ENCODE results near the gene CCDC97. TPM values are rescaled to one million over a fixed set of nuclear protein-coding genes. Genes with fewer than 3 reads are reported as not detected.

The CCDC97 gene
- total and polyA plus RNA-seq, 4 donors, result 13.2 to 39.9 (median 20.9) TPM

DNA sequence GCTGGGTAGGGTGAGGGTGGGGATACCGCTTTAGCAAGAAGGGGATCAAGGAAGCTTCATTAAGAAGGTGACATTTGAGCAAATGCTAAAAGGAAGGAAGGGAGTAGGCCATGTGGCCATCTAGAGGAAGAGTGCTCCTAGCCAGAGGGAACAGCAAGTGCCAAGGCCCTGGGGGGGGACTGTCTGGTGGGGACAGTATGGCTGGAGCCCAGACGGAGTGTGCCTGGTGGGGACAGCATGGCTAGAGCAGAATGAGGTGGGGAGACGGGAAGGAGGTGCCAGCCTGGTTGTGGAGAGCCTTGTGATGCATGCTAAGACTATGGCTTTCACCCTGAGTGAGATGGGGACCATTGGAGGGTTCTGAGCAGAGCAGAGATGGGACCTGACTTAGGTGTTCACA, 45.8 kb downstream of the CCDC97 start:
- 54 to 65% methylated on average over 3 of the region's 3 CpGs for WGBS, 2 donors
- Histone ChIP-seq H3K27ac (ENCODE audit: low read depth in 1 of 2, low read length in 1 of 2) (no peak overlapping the region), H3K9me3 (ENCODE audit: control insufficient read depth in 4 of 4, insufficient read depth in 3 of 4, low read length in 3 of 4) (peaks cover 0 to 2% (median 0%) of the 10 kb centered on the region in 4 donors), H3K9ac (ENCODE audit: insufficient read depth in 1 of 2, low read length in 2 of 2) (no peak overlapping the region), H3K4me1 (ENCODE audit: control insufficient read depth in 5 of 5, insufficient read depth in 5 of 5, low read length in 5 of 5) (peaks cover 0 to 32% (median 8%) of the 10 kb centered on the region in 5 donors), H3K4me3 (no peak overlapping the region), H3K36me3 (ENCODE audit: control insufficient read depth in 4 of 4, insufficient read depth in 4 of 4, low read length in 4 of 4) (no peaks in the 10 kb centered on the region), H3K27me3 (ENCODE audit: control insufficient read depth in 3 of 3, insufficient read depth in 3 of 3, low read length in 2 of 3) (peaks cover 0 to 11% (median 0%) of the 10 kb centered on the region in 3 donors)
- TF ChIP-seq, protein P1, sequence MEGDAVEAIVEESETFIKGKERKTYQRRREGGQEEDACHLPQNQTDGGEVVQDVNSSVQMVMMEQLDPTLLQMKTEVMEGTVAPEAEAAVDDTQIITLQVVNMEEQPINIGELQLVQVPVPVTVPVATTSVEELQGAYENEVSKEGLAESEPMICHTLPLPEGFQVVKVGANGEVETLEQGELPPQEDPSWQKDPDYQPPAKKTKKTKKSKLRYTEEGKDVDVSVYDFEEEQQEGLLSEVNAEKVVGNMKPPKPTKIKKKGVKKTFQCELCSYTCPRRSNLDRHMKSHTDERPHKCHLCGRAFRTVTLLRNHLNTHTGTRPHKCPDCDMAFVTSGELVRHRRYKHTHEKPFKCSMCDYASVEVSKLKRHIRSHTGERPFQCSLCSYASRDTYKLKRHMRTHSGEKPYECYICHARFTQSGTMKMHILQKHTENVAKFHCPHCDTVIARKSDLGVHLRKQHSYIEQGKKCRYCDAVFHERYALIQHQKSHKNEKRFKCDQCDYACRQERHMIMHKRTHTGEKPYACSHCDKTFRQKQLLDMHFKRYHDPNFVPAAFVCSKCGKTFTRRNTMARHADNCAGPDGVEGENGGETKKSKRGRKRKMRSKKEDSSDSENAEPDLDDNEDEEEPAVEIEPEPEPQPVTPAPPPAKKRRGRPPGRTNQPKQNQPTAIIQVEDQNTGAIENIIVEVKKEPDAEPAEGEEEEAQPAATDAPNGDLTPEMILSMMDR (IDR thresholded peaks at IDR 0.05; ENCODE audit: control extremely low read depth, extremely low read depth), result no peak
- no peak for ATAC-seq (ENCODE audit: insufficient read depth, low FRiP score)
- DNase-seq, result no peak

DNA sequence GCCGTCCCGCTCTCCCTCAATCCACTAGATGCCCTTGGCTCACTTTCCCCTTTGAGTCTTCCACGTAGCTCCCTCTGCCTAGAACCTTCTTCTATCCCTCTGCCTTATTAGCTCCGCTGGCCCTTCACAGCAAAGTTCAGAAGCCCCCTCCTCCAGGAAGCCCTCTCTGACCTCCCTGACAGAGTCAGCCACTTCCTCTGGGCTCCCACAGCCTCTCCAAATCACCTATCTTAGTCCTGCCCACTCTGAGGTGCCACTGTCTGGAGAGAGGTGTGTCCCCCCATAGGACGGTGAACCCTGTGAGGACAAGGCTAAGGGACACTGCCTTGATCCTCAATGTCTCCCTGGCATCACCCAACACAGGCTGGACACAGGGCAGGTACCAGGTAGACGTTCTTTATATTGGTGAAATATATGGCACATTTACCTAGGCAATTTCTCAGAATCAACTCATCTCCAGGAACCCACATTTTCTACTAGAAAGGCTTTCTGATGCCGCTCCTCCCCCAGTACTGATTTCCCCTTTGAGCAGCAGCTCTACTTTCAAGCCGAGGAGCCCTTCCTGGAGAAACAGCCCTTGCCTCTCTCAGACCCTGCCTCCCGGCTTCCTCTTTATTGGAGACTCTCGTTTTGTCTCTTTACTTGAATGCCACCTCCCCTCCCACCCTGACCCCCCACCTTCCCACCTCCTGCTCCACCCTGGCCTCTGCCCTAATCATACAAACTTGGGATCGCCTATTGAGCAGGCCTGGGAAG, 47.2 kb downstream of the CCDC97 start:
- peaks cover 0 to 20% (median 5%) of the 10 kb centered on the region in 5 donors for H3K4me1 ChIP-seq (ENCODE audit: control insufficient read depth in 5 of 5, insufficient read depth in 5 of 5, low read length in 5 of 5)
- ATAC-seq (ENCODE audit: insufficient read depth, low FRiP score), result no peak
- no peak overlapping the region for H3K4me3 ChIP-seq
- TF ChIP-seq, protein P1 (IDR thresholded peaks at IDR 0.05; ENCODE audit: control extremely low read depth, extremely low read depth), result no peak
- no peak overlapping the region for H3K9ac ChIP-seq (ENCODE audit: insufficient read depth in 1 of 2, low read length in 2 of 2)
- peaks cover 0 to 7% (median 0%) of the 10 kb centered on the region in 3 donors for H3K27me3 ChIP-seq (ENCODE audit: control insufficient read depth in 3 of 3, insufficient read depth in 3 of 3, low read length in 2 of 3)
- no peak for DNase-seq
- peak overlapping the region in 1 of 2 donors; percentile 44 for H3K27ac ChIP-seq (ENCODE audit: low read depth in 1 of 2, low read length in 1 of 2)
- WGBS, 2 donors, result 58 to 76% methylated on average over 11 of the region's 11 CpGs
- H3K9me3 ChIP-seq (ENCODE audit: control insufficient read depth in 4 of 4, insufficient read depth in 3 of 4, low read length in 3 of 4), result no peaks in the 10 kb centered on the region
- H3K36me3 ChIP-seq (ENCODE audit: control insufficient read depth in 4 of 4, insufficient read depth in 4 of 4, low read length in 4 of 4), result no peaks in the 10 kb centered on the region

DNA sequence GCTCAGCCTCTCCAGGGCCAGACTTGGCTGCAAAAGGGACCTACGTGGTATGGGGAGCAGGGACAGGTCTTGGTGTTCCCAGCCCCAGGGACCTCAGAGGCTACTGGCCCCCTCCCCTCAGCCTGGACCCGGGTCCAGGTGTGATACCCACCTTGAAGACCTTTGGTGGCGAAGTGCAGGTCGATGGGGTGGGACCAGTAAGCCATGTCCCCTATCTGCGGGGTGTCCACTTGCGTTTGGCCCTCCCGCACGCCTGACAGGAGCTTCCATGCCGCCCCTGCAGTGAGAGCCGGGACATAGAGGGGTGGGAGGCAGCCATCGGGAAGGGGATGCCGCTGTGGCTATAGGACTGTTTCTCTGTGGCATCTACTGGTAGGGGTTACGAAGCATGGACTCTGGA, 47.8 kb downstream of the CCDC97 start:
- H3K4me1 ChIP-seq (ENCODE audit: control insufficient read depth in 5 of 5, insufficient read depth in 5 of 5, low read length in 5 of 5), result peaks cover 0 to 15% (median 5%) of the 10 kb centered on the region in 5 donors
- H3K27ac ChIP-seq (ENCODE audit: low read depth in 1 of 2, low read length in 1 of 2), result no peak overlapping the region
- peaks cover 0 to 3% (median 0%) of the 10 kb centered on the region in 3 donors for H3K27me3 ChIP-seq (ENCODE audit: control insufficient read depth in 3 of 3, insufficient read depth in 3 of 3, low read length in 2 of 3)
- WGBS, 2 donors, result 90 to 93% methylated on average over 13 of the region's 13 CpGs
- ATAC-seq (ENCODE audit: insufficient read depth, low FRiP score), result no peak
- DNase-seq, result no peak
- no peaks in the 10 kb centered on the region for H3K9me3 ChIP-seq (ENCODE audit: control insufficient read depth in 4 of 4, insufficient read depth in 3 of 4, low read length in 3 of 4)
- H3K9ac ChIP-seq (ENCODE audit: insufficient read depth in 1 of 2, low read length in 2 of 2), result no peak overlapping the region
- H3K36me3 ChIP-seq (ENCODE audit: control insufficient read depth in 4 of 4, insufficient read depth in 4 of 4, low read length in 4 of 4), result no peaks in the 10 kb centered on the region
- no peak overlapping the region for H3K4me3 ChIP-seq
- TF ChIP-seq, protein P1 (IDR thresholded peaks at IDR 0.05; ENCODE audit: control extremely low read depth, extremely low read depth), result no peak

Measured in lung (tissue), 12 donors.